SHP77 treated with DMSO at 0.1 percent for 48 hours (cell line): ENCODE measurements around the gene TRIM44.

Experiments used
- DNase-seq: peaks from one replicate; lab custom pipeline; 2025; lab: John Stamatoyannopoulos, UW

Gene TRIM44, protein sequence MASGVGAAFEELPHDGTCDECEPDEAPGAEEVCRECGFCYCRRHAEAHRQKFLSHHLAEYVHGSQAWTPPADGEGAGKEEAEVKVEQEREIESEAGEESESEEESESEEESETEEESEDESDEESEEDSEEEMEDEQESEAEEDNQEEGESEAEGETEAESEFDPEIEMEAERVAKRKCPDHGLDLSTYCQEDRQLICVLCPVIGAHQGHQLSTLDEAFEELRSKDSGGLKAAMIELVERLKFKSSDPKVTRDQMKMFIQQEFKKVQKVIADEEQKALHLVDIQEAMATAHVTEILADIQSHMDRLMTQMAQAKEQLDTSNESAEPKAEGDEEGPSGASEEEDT

DNA sequence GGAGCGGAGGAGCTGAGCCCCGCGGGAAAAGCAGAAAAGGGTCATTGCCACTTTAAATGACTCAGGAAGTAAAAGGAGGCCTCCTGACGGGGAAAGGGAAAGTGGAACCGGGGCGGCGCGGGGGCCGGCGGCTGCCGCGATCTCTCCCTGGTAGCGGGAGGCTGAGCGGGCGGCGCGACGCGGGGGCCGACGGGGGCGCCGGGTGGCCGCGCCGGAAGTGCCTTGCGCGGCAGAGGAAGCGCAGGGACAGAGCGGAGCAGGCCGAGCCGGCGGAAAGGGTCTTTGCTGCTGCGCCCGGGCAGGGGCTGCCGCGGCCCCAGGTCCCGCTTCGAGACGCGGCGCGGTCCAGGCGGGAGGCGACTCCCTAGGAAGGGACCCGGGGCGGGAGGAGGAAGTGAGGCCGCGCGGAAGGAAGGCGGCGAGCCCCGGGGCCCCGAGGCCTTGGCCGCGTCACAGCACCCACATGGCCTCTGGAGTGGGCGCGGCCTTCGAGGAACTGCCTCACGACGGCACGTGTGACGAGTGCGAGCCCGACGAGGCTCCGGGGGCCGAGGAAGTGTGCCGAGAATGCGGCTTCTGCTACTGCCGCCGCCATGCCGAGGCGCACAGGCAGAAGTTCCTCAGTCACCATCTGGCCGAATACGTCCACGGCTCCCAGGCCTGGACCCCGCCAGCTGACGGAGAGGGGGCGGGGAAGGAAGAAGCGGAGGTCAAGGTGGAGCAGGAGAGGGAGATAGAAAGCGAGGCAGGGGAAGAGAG, at the start of gene TRIM44:
TRIM44 (plus strand) TSS at position 127 of the 759 bp plus-strand sequence; CDS start at position 464, 337 bp downstream.
- DNase-seq: peak; percentile 71

DNA sequence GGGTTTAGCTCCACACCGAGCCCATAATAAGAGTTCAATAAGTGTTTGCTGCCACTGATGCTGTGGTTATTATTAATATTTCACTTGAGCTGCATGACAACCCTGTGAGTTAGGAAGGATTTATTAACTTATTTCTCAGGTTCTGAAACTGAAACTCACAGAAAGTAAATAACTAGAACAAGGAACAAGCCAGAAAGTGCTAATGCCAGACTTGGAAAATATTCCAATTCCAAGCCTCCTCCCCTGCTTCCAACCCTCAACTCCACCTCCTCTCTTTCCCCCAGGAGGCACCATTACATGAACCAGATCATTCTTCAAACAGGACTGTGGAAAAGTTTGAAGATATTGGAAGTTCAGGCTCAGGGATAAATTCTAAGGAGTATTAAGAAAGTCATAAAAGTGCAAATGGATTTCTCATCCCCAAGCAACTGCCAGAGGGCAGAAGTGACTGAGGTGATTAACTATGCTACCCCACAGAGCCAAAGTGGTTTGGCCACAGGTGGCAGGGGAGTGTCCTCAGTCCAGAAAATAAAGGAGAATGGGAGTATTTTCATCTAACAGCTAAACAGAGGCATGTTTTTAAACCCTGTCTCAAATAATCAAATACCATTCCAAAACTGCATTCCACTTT, 47.5 kb upstream of the TRIM44 start:
- DNase-seq: no peak

DNA sequence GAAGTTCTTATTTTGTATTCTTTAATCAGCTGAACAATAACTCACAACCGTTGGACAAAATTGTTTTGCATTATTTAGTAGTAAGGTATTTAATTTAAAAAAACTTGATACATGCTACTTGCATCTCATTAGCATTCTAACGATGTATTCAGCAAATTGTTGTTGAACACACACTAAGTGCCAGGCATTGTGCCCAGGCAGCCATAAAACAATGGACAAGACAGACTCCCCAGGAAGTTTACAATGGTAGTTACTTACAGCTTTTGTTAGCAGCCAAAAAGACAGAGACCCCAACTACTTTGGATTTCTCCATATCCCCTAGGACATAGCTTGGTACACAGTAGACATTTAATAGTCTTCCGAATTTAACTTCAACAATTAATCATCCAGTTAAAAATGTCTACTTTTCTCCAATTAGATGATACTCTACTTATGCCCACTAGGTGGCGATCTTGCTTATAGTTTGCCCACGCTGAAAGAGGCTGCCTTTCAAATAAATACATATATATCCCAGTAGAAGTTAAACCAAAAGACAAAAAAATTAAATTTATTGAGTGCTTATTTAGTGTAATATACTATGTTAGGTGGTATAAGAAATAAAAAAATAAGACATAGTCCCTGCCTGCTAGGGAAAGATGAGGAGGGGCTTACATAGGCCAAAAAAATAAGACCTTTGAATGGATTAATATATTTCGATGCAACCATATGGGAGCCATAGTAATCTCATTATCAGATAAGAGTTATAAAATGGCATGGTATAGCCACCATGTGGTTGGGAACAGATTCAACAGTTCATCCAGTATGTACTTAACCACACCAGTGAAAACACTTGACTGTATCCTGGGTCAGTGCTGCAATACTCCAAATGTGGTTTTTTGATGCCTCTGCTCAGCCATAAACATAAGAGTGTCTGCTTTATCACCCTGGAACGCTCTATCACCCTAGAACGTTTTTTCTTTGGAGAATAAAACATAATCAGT, 46.4 kb upstream of the TRIM44 start:
- peak; percentile 51 for DNase-seq

DNA sequence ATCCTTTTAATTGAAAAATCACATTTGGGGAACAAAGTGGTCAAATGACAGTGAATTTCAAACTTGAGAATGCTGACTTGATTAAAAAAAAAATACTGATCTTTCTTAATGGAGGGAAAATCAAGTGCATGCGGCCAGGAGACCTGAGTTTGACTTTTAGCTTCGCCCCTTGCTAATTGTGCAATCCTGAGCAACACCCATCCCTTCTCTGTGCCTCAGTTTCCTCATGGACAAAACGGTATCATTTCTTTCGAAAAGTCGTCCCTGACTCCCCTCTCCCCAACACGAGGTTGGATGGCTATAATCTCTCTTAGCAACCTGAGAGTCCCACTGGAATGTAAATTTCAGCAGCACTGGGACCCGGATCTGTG, 45.3 kb upstream of the TRIM44 start:
- no peak for DNase-seq

DNA sequence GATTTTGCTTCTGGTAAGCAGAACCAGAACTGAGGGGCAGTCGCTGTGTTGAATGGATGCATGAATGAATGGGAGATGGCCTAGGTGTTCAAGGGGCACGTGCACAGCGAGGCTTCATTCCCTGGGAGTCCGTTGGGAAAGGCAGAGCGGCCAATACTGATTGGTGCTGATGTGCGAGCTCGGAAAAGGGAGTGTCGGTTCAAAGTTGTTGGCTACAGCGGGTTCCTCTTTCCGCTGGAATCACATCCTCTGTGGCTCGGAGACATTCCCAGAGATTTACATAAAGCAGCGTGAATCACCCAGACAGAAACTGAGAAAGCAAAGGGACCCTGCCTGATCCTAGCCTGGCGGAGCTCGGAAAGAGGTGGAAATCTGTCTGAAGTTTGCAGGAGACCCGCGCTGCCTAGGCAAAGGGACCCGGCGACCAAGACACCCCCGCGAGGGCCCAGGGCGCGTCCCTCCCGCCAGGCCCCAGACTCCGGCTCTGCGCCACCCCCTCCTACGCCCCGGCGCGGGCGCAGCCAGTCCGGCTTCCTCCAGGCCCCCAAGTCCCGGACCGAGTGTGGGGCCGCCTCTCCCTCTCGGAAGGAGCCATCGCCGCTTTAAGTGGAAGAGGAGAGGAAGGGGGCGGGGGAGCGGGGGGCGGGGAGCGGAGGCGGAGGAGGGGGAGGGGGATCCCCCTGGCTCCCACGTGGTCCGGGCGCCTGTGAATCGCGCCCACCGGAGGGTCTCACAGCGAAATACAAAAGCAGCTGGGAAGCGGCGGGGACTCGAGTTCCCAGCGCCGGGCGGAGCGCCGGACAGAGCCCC, 44.7 kb upstream of the TRIM44 start, which contains the start of gene FJX1:
FJX1 (plus strand) TSS at position 774 of the 810 bp plus-strand sequence. CDS start 177 bp downstream, outside the sequence.
- peak; percentile 37 for DNase-seq

DNA sequence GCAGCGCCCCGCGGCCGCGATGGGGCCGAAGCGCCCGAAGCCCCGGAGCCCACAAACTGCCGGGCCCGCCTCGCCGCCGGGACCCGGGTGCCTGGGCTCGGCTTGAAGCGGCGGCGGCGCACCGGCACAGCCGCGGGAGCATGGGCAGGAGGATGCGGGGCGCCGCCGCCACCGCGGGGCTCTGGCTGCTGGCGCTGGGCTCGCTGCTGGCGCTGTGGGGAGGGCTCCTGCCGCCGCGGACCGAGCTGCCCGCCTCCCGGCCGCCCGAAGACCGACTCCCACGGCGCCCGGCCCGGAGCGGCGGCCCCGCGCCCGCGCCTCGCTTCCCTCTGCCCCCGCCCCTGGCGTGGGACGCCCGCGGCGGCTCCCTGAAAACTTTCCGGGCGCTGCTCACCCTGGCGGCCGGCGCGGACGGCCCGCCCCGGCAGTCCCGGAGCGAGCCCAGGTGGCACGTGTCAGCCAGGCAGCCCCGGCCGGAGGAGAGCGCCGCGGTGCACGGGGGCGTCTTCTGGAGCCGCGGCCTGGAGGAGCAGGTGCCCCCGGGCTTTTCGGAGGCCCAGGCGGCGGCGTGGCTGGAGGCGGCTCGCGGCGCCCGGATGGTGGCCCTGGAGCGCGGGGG, 44.0 kb upstream of the TRIM44 start:
- no peak for DNase-seq

DNA sequence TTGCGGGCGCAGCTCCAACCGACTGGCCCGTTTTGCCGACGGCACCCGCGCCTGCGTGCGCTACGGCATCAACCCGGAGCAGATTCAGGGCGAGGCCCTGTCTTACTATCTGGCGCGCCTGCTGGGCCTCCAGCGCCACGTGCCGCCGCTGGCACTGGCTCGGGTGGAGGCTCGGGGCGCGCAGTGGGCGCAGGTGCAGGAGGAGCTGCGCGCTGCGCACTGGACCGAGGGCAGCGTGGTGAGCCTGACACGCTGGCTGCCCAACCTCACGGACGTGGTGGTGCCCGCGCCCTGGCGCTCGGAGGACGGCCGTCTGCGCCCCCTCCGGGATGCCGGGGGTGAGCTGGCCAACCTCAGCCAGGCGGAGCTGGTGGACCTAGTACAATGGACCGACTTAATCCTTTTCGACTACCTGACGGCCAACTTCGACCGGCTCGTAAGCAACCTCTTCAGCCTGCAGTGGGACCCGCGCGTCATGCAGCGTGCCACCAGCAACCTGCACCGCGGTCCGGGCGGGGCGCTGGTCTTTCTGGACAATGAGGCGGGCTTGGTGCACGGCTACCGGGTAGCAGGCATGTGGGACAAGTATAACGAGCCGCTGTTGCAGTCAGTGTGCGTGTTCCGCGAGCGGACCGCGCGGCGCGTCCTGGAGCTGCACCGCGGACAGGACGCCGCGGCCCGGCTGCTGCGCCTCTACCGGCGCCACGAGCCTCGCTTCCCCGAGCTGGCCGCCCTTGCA, 43.3 kb upstream of the TRIM44 start:
- DNase-seq: peak; percentile 25

DNA sequence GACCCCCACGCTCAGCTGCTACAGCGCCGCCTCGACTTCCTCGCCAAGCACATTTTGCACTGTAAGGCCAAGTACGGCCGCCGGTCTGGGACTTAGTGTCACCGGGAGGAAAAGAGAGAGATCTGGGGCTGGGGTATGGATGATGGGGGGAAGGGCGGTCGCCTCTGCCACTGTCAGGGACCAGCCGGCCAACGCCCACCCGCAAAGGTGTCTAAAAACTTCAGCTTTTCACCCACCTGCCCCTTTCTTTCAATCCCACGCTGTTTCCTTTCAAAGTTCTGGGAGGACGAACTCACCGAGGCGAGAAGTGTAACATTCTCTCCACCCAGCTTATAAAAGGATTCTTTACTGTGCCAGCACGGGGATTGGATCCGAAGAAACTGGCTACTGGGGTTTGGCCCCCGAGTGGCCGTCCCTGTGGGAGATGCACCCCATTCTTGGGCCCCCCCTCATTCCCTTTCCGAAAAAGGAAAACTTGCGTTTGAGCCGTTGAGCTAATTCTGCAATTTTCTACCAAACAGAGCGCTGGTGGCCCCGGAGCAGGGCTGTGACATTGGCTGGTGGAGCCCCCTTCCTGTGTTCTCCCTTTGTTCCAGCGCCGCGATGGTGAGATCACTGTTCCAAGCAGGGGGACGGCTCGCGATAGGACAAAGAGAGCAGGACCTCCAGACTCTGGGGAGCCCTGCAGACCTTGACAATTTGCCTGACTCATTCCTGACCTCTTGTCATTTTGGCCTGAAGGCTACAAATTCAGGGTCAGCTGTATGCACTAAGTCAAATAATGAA, 42.5 kb upstream of the TRIM44 start:
- peak; percentile 35 for DNase-seq

DNA sequence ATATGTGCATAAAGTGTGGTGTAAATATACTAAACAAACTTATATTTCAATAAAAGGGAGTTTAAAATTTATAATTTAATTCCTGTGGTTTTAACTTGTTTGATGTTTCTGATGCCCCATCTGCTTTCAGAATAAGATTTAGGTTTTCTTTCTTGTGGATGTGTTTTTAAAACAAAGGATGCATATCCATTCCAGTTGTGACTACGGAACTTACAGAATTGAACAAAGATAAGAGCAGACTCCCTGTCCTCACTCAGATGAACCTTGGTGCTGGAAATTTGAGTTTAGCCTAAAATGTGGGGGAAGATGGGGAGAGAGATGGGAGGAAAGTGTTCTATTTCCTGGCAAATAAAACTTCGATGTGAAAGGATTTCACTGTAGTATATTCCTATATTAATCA, 41.8 kb upstream of the TRIM44 start:
- no peak for DNase-seq

DNA sequence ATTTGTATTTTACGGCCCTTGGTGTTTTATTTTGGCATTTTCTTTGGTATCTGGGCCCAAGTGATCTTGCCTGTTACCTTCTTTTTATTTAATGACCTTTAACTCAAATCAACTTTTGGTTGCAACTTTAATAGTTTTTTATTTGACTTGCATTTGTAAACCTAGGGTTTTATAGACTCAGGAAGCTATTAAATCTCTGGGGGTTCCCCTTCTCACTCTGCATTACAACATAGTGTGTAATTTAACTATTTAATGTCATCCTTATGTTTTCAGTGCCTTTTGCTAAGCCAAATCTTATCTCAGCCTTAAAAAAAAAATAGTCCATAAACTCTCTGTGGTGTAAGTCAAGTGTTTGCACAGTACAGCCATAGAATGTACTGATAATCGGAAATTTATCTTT, 41.0 kb upstream of the TRIM44 start:
- no peak for DNase-seq

DNA sequence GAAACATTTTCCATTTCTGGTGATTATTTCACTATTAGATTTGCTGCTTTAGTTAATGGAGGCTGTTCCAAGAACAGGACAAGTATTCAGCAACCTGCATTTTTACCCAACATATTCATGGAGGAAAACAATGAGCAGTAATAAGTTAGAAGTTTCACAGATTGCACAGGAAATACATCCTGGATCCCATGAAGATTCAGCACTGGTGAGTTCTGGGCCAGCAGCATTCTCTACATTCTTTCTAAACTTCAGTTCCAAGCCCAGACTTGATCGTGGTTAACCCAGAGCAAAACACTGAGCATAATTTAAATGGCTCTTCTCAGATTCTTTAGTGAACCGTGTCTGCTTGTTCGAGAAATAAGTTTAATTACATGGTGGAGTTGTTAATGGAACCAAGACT, 40.5 kb upstream of the TRIM44 start:
- DNase-seq: no peak

DNA sequence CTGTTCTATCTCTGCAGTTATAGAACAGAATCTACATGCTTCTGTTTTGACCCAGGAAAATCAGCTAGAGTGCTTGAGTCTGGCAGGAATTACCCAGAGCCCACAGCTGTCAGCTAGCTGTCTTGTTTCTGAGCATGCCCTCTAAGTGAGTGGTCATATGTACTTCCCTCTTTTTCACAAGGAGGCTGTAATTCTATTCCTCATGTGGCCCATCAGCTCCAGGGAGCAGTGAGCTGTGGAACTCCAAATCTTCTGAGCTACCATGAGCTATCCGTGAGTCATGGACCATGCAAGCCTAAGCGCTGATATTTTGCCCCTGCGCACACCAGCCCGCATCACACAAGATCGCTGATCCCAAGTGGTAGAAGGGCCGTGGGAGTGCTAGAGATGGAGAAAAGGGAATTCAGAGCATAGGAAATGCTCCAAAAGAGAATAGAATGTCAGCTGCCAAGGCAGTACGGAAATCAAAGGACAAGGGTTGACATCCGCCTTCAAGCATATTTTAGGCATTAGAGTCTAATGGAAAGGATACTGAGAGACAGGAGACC, 38.9 kb upstream of the TRIM44 start:
- no peak for DNase-seq

DNA sequence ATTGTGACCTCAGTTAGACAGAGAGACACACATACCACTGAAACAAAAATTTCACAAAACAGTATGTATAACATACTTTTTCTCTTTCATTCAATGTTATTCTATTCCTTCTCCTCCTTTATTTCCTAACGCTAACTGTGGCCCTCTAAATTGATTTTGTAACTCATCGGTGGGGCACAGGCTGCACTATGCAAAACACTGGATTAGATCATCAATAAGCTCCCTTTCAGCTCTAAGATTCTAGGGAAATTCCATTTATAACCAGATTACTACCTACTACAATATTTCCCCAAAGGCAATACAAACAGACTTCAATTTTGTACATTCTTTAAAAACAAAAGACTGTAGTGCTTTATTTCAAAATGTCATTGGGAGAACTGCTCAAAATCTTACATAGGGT, 38.3 kb upstream of the TRIM44 start:
- DNase-seq: no peak

DNA sequence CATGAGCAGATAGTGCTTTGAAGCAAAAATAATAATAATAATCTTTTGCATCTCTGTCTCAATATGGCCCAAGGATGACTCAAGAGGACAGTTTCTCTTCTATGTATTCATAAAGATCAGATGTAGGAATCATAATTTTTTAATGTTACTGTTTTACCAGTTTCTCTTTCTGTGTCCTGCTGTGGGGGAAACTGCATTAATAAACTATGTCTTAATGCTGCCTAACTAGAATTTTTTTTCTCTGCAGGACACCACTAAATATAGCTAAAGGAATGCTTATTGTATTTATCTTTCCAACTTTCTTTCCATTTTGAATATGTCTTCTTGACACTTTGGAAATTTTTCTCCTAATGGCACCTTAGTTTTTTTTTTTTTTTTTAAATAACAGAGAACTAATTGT, 37.8 kb upstream of the TRIM44 start:
- DNase-seq: no peak

DNA sequence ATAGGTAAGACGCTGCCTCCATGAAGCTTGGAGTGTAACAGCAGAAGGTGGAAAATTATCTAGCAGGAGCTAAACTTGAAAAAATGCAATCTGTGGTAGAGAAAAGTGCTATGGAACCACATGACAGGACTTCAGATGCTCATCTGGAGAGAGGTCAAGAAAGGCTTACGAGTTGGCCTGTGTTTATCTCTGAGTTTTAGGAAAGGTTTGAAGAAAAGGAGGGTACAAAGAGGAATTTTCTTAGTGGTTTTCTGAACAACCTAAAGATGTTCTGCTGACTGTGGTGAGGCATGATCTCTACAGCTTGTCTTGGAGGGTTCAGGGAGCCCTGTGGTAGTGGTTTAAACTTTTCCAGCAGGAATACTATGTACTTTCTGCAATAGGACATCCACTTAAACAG, 36.1 kb upstream of the TRIM44 start:
- DNase-seq: no peak

DNA sequence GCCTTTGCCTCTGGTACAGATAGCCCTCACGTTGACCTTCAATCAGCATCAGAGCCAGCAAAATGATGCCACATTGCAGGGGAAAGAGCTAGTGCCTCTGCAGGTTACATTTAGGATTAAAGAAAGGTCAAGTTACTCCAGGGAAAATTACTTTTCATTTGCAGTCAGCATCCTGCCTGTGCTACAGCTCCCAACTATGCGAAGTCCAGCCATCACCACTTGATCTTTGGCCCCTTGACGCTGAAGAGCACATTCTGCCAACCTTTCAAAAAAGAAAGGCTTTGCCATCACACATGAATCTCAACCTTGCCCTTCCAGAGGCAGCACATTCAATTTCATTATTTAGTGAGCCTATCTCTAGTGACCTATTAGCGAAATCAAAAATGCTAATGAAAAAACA, 33.1 kb upstream of the TRIM44 start:
- no peak for DNase-seq

DNA sequence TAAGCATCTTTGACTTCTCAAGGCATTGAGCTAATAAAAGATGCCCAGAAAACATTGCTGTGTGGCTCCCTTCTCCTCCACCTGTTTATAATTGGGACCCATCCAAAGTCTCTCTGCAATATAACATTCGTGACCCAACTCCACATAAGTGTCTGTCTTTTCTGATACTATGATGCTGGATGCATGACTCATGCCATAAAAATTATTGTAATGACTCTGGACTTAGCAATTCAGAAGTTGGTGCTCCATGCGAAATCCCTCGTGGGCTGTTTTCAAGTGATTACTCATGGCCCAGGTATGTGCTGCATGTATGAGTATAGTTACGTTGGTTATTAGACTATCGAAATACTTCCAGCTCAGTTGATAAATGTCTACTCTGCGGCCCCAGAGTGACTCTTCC, 32.7 kb upstream of the TRIM44 start:
- DNase-seq: no peak

DNA sequence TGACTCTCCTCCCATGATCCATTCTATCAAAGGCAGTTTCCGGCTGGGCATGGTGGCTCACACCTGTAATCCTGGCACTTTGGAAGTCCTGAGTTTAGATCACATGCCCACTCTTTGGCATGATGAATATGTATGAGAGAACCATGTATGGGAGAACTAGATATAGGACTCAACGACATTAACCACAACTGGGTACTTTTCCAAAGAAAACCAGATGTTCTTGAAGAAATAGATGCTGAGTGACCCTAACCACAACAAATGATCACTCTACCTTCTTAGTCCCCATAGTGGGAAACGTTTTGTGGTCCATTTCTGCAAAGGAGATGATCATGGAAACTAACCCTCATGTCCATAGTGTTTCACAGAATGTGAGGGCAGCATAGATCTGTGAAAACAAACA, 30.7 kb upstream of the TRIM44 start:
- no peak for DNase-seq

DNA sequence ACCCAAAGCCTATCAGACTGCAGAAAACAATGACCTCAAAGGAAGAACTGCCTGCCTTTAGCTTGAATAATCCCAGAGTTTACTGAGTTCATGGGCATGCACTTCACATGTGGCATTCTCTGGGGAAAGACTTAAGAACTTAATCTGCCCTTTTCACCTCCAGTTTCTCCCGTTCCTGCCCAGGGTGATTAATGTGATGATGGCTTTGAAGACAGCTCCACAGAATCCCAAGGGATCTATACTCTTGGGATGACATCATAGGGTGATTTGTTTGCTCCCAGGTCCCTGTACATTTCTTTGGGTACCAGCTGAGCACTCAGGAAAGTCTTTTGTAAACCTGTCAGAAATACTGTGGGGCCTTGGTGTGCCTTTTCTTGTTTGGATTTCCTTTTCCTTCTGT, 30.3 kb upstream of the TRIM44 start:
- DNase-seq: no peak
